Keratinocyte (primary cell): ENCODE data around the gene ZDHHC20. TPM values are rescaled to one million over a fixed set of nuclear protein-coding genes. Genes with fewer than 3 reads are reported as not detected.

ENCODE experiments used
- DNase-seq: peaks from one replicate; pipeline ENCODE4 v3.0.0-alpha.2; 2011; ENCODE audit warnings: low read depth, missing footprints, low spot score
- FAIRE-seq: peaks from 2 replicates; lab custom pipeline; 2011; peaks lifted over from hg19 to GRCh38; lab: Jason Lieb, UNC
- H2AFZ ChIP-seq: 2 replicates; pipeline ENCODE4 v1.6.0; 2012; ENCODE audit warnings: low read length, control low read depth, inconsistent platforms; ENCODE audit not compliant: control insufficient read depth
- H3K27ac ChIP-seq: 2 replicates; pipeline ENCODE4 v1.5.1; 2011; ENCODE audit warnings: low read length; ENCODE audit not compliant: control insufficient read depth, insufficient read depth
- H3K27me3 ChIP-seq: 3 replicates; pipeline ENCODE4 v1.6.0; 2011; ENCODE audit warnings: low read length; ENCODE audit not compliant: control insufficient read depth, insufficient read depth; ENCODE audit errors: extremely low read depth
- H3K36me3 ChIP-seq, 2 experiments: 2 replicates in 1 of 2; 3 replicates in 1 of 2; pipeline ENCODE4 v1.5.1; 2011; ENCODE audit warnings: low read length in 2 of 2, mild to moderate bottlenecking in 1 of 2; ENCODE audit not compliant: control insufficient read depth in 2 of 2, insufficient read depth in 2 of 2; ENCODE audit errors: extremely low read depth in 1 of 2
- H3K4me1 ChIP-seq: 3 replicates; pipeline ENCODE4 v1.5.1; 2011; ENCODE audit warnings: low read length; ENCODE audit not compliant: control insufficient read depth, insufficient read depth; ENCODE audit errors: extremely low read depth
- H3K4me2 ChIP-seq: 3 replicates; pipeline ENCODE4 v1.6.0; 2011; ENCODE audit warnings: low read depth, low read length; ENCODE audit not compliant: control insufficient read depth, insufficient read depth; ENCODE audit errors: extremely low read depth
- H3K4me3 ChIP-seq, 3 experiments: fragments of 200-600 bp in 1 of 3; sonication (generic) in 1 of 3; 2 replicates in 2 of 3; 3 replicates in 1 of 3; pipeline ENCODE4 v1.5.1; 2011 to 2016; ENCODE audit warnings: low read length in 3 of 3, mild to moderate bottlenecking in 3 of 3, control low read depth in 2 of 3, inconsistent platforms in 1 of 3, low read depth in 1 of 3, mixed read lengths in 1 of 3, mixed run types in 1 of 3, moderate library complexity in 1 of 3; ENCODE audit not compliant: control insufficient read depth in 2 of 3, insufficient read depth in 2 of 3; ENCODE audit errors: extremely low read depth in 1 of 3
- H3K79me2 ChIP-seq: 2 replicates; pipeline ENCODE4 v1.6.0; 2012; ENCODE audit warnings: low read length; ENCODE audit not compliant: control insufficient read depth, insufficient read depth
- H3K9ac ChIP-seq: 3 replicates; pipeline ENCODE4 v1.6.0; 2011; ENCODE audit warnings: low read length; ENCODE audit not compliant: control insufficient read depth, insufficient read depth; ENCODE audit errors: extremely low read depth
- H3K9me1 ChIP-seq: 3 replicates; pipeline ENCODE4 v1.6.0; 2011; ENCODE audit warnings: low read length; ENCODE audit not compliant: control insufficient read depth, insufficient read depth; ENCODE audit errors: extremely low read depth
- H3K9me3 ChIP-seq: 2 replicates; pipeline ENCODE4 v1.5.1; 2012; ENCODE audit warnings: low read depth, low read length; ENCODE audit not compliant: control insufficient read depth
- H4K20me1 ChIP-seq: 3 replicates; pipeline ENCODE4 v1.6.0; 2011; ENCODE audit warnings: low read length; ENCODE audit not compliant: control insufficient read depth, insufficient read depth; ENCODE audit errors: extremely low read depth
- CTCF ChIP-seq, 3 experiments: IDR thresholded peaks in 1 of 3; conservative IDR thresholded peaks in 1 of 3; optimal IDR thresholded peaks in 1 of 3; 2 replicates in 2 of 3; 3 replicates in 1 of 3; pipeline versions ENCODE3 to v1.5.1; 2011; ENCODE audit warnings: low read length in 3 of 3, mild to moderate bottlenecking in 3 of 3, moderate library complexity in 2 of 3, control low read depth in 1 of 3, inconsistent platforms in 1 of 3; ENCODE audit not compliant: insufficient read depth in 2 of 3; ENCODE audit errors: extremely low read depth in 1 of 3
- EZH2 ChIP-seq: IDR thresholded peaks from one replicate; pipeline ENCODE4 v1.6.1; 2012; ENCODE audit warnings: inconsistent platforms, mild to moderate bottlenecking, low read length, moderate library complexity
- dilution Hi-C: fragments of 300-500 bp; cut with MboI; formaldehyde crosslinking; loops from one replicate; pipeline ENCODE4 v1.7.0; 2020; ENCODE audit warnings: low sequenced_read_pairs; ENCODE audit not compliant: extremely low pct_ligation_motif_present
- polyA plus RNA-seq, 5 experiments: library from polyadenylated mRNA; depleted of rRNA in 3 of 5; stranded (reverse) in 3 of 5; stranded (forward) in 1 of 5; unstranded in 1 of 5; fragments of >200 nt; gene quantifications; 1 replicate in 1 of 5; 2 replicates in 3 of 5; 3 replicates in 1 of 5; pipeline versions ENCODE4 v1.2.1 to v1.2.3, GENCODE V29; 2011 to 2012; ENCODE audit warnings: missing spikeins in 2 of 5, low read depth in 1 of 5, low replicate concordance in 1 of 5

The ZDHHC20 gene
- polyA plus RNA-seq, 1 donor (not counting 4 experiments of a cell fraction or from before 2014, with no cell fraction given): 45.8 TPM

GRCh38 chr13:21336609-21337349, 122.3 kb downstream of the ZDHHC20 start:
- no peaks in the 10 kb centered on the region for H3K36me3 ChIP-seq
- H3K4me3 ChIP-seq: no peak overlapping the region
- TF ChIP-seq EZH2 (no peak), CTCF (optimal IDR thresholded peaks at IDR 0.05 in 1 of 3, IDR thresholded peaks at IDR 0.05 in 1 of 3, conservative IDR thresholded peaks at IDR 0.05 in 1 of 3; ENCODE audit: extremely low read depth in 1 of 3, insufficient read depth in 2 of 3, low read length in 3 of 3) (no peak)
- no peaks in the 10 kb centered on the region for H4K20me1 ChIP-seq
- H3K4me1 ChIP-seq: no peaks in the 10 kb centered on the region
- no peak overlapping the region for H2AFZ ChIP-seq
- no peaks in the 10 kb centered on the region for H3K79me2 ChIP-seq
- DNase-seq (no peak), FAIRE-seq (no peak)
- H3K9ac ChIP-seq: no peak overlapping the region
- no peaks in the 10 kb centered on the region for H3K27me3 ChIP-seq
- dilution Hi-C loops: no loop called here
- no peak overlapping the region for H3K4me2 ChIP-seq
- no peaks in the 10 kb centered on the region for H3K9me3 ChIP-seq
- H3K9me1 ChIP-seq: no peaks in the 10 kb centered on the region
- H3K27ac ChIP-seq: no peak overlapping the region

GRCh38 chr13:21333186-21333585, 125.9 kb downstream of the ZDHHC20 start:
- H3K4me1 ChIP-seq: no peaks in the 10 kb centered on the region
- no peak overlapping the region for H3K27ac ChIP-seq
- no peak overlapping the region for H3K4me2 ChIP-seq
- DNase-seq (no peak), FAIRE-seq (no peak)
- TF ChIP-seq CTCF (optimal IDR thresholded peaks at IDR 0.05 in 1 of 3, IDR thresholded peaks at IDR 0.05 in 1 of 3, conservative IDR thresholded peaks at IDR 0.05 in 1 of 3; ENCODE audit: extremely low read depth in 1 of 3, insufficient read depth in 2 of 3, low read length in 3 of 3) (no peak), EZH2 (no peak)
- H3K27me3 ChIP-seq: no peaks in the 10 kb centered on the region
- no peaks in the 10 kb centered on the region for H4K20me1 ChIP-seq
- no peaks in the 10 kb centered on the region for H3K79me2 ChIP-seq
- no peak overlapping the region for H3K9ac ChIP-seq
- no peak overlapping the region for H3K4me3 ChIP-seq
- H3K9me1 ChIP-seq: no peaks in the 10 kb centered on the region
- H3K9me3 ChIP-seq: no peaks in the 10 kb centered on the region
- H3K36me3 ChIP-seq: no peaks in the 10 kb centered on the region
- H2AFZ ChIP-seq: no peak overlapping the region
- dilution Hi-C loops: no loop called here
